Stimulated activated CD4-positive, alpha-beta T cell treated with anti-CD3 and anti-CD28 coated beads, TNF-alpha, amount 100 ng/mL, for 24 hours (primary cell): ENCODE measurements around the gene CPPED1.
A peak's percentile ranks its signal among the peaks of the same experiment; 100 is the strongest.
"Not testable (repeated sequence)": the region's sequence is repeated elsewhere in the genome, so short reads cannot be mapped to it uniquely, and the experiment has no call there.

Experiments
- DNase-seq, 3 experiments: peaks; one replicate each; pipeline ENCODE4 v3.0.0-alpha.2; 2020; ENCODE audit warnings: low read depth in 3 of 3

The CPPED1 gene

GRCh38 chr16:12802048-12802447 is 1.6 kb downstream of the CPPED1 start:
- no peak for DNase-seq

- DNase-seq, result peak in 1 of 3 experiments; percentile 12
These were observed 2.1 kb downstream of the CPPED1 start for GRCh38 chr16:12801511-12802042.

- no peak for DNase-seq
These were observed 2.9 kb downstream of the CPPED1 start for GRCh38 chr16:12800817-12801216.

GRCh38 chr16:12799996-12800395 is 3.7 kb downstream of the CPPED1 start:
- DNase-seq, result not testable (repeated sequence)

GRCh38 chr16:12798846-12799245 is 4.8 kb downstream of the CPPED1 start:
- no peak for DNase-seq

- no peak for DNase-seq
These were observed 5.5 kb downstream of the CPPED1 start for GRCh38 chr16:12798171-12798570.

GRCh38 chr16:12796498-12796897 is 7.2 kb downstream of the CPPED1 start:
- DNase-seq, result no peak

GRCh38 chr16:12794486-12795387 is 8.9 kb downstream of the CPPED1 start:
- DNase-seq, result no peak

GRCh38 chr16:12793865-12794240 is 9.8 kb downstream of the CPPED1 start:
- DNase-seq, result no peak

- no peak for DNase-seq
These were observed 10.4 kb downstream of the CPPED1 start for GRCh38 chr16:12793120-12793864.

- DNase-seq, result not testable (repeated sequence)
These were observed 11.2 kb downstream of the CPPED1 start for GRCh38 chr16:12792528-12792927.

GRCh38 chr16:12791340-12791739 is 12.3 kb downstream of the CPPED1 start:
- DNase-seq, result no peak

GRCh38 chr16:12788758-12789157 is 14.9 kb downstream of the CPPED1 start:
- no peak for DNase-seq

- no peak for DNase-seq
These were observed 17.6 kb downstream of the CPPED1 start for GRCh38 chr16:12786081-12786480.

GRCh38 chr16:12784076-12784475 is 19.6 kb downstream of the CPPED1 start:
- no peak for DNase-seq

- DNase-seq, result peak in 1 of 3 experiments; percentile 25
These were observed 21.9 kb downstream of the CPPED1 start for GRCh38 chr16:12781777-12782176.

GRCh38 chr16:12780467-12780866 is 23.2 kb downstream of the CPPED1 start:
- DNase-seq, result no peak

GRCh38 chr16:12778726-12779125 is 25.0 kb downstream of the CPPED1 start:
- DNase-seq, result no peak

- DNase-seq, result no peak
These were observed 27.9 kb downstream of the CPPED1 start for GRCh38 chr16:12775656-12776236.

GRCh38 chr16:12773221-12773620 is 30.5 kb downstream of the CPPED1 start:
- DNase-seq, result no peak

- DNase-seq, result no peak
These were observed 32.3 kb downstream of the CPPED1 start for GRCh38 chr16:12771341-12771798.

GRCh38 chr16:12769525-12769924 is 34.2 kb downstream of the CPPED1 start:
- no peak for DNase-seq
